WI38 (cell line): ENCODE results near the gene GCN1.
A peak's percentile ranks its signal among the peaks of the same experiment; 100 is the strongest.

Source experiments
- H3K4me3 ChIP-seq: 2 replicates; pipeline ENCODE4 v1.5.1; 2011; ENCODE audit warnings: low read depth, mild to moderate bottlenecking, control low read depth, low read length
- CTCF ChIP-seq: IDR thresholded peaks from 2 replicates; pipeline ENCODE4 v1.5.1; 2012; ENCODE audit warnings: low read depth, mild to moderate bottlenecking, control low read depth, low read length

The GCN1 gene

DNA sequence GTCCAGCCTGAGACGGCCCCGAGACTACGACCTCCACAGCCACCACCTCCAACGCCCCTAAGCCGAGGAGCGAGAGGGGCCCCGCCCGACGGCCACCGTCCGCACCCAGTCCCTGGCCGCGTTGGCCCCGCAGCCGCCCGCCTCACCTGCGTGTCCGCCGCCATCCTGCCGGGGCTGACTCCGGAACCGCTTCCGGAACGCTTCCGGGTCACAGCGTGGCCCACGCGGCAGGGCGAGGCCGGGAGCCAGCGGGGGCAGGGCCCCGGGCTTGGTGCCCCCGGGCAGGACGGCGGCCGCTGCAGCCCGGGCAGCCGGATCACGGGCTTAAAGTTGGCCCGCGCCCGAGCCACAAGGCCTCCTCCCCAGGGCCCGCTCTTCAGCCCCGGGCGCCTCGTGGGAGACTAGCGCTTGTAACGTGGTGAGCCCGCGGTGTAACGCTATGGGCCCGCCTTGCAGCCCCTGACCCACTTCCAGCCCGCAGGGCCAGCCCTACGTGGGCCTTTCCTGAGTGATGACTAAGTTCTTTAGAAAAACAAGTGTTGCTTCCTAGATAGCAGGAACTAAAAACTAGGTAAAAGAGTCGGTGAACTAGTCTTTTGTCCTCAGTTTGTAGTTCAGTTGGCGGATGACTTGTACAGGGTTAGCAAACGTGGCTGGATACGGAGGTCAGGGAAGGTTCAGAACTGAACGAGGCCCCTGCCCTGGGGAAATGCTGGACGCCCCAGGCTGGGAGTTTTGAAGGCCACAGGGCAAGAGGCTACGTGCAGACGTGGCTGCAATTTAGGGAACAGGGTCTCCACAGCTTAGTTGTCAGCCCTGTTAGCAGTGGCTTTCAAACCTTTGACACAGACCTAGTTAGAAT, at the start of gene GCN1:
TSS of gene GCN1 (minus strand) at position 182 of the 862 bp plus-strand sequence. CDS start at position 164, 18 bp downstream.
- no peak for TF ChIP-seq CTCF
- H3K4me3 ChIP-seq = peak within 1 kb of the TSS; percentile 77

GRCh38 chr12:120242971-120243699, 48.6 kb upstream of the GCN1 start:
- no peak for TF ChIP-seq CTCF
- no peak overlapping the region for H3K4me3 ChIP-seq

DNA sequence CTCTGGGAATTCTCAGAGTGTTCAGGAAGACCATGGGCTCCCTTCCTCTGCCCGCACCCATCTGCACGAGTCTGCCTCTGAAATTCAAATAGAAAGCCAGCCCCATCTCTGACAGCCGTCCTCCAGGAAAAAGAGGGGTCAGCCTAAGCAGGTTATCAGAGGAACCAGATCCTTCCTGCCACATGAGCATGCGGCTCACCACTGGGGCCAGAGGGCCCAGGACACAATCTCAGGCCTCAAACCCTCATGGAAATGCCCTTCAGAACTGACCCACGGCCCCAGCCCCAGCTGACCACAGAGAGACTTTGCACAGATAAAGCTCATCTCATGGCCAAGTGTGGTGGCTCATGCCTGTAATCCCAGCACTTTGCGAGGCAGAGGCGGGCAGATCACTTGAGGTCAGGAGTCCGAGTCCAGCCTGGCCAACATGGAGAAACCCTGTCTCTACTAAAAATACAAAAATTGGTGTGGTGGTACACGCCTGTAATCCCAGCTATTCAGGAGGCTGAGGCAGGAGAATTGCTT, 47.8 kb upstream of the GCN1 start:
- TF ChIP-seq CTCF = no peak
- no peak overlapping the region for H3K4me3 ChIP-seq

- TF ChIP-seq CTCF = no peak
- H3K4me3 ChIP-seq = no peak overlapping the region
These were observed 47.2 kb upstream of the GCN1 start for GRCh38 chr12:120241561-120242274.

GRCh38 chr12:120240495-120240833, 45.9 kb upstream of the GCN1 start:
- H3K4me3 ChIP-seq = no peak overlapping the region
- no peak for TF ChIP-seq CTCF

DNA sequence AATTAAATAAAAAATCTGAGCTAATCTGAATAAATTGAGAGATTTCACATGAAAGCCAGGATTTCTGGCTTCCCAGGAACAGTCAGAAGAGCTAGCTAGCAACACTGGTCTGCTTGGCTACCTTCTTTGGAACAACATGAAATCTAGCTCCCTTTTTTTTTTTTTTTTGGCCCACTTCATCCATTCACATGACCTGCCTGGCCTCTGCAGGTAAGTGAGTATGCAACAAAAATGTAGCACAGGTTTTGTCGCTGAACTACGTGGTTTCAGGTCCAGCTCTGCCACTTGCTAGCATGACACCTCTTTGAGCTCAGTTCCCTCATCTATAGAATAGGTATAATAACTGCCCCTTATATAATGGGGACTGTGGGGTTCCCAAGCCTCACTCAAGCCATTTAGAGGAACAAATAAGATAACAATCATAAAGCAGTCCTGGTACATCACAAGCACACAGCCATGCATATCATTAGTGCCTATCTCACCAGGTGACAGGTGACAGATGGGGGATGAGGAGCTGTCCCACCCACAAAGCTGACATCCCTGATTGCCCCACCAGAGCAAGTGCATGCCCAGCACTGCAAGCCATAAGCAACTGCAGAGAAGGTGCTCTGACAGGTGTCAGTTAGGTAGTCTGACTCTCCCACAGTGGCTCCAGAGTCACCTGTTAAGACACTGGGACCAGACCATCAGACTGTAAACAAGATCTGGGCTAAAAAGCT, 45.4 kb upstream of the GCN1 start:
- no peak for TF ChIP-seq CTCF
- H3K4me3 ChIP-seq = no peak overlapping the region
